WTC11 (cell line): ENCODE data around the gene CD40. TPM values are rescaled to one million over a fixed set of nuclear protein-coding genes. Genes with fewer than 3 reads are reported as not detected.
A peak's percentile ranks its signal among the peaks of the same experiment; 100 is the strongest.

ENCODE experiments used
- ATAC-seq: fragments of 200-7000 bp; cut with Tn5 transposase; 2 replicates; pipeline ENCODE4 v1.10.0; 2021; ENCODE audit warnings: mild to moderate bottlenecking, moderate library complexity
- CTCF ChIA-PET: fragments of 300-600 bp; sonication (Branson Sonifier 250); formaldehyde crosslinking; loops from one replicate; lab custom pipeline; 2021; ENCODE audit warnings: antibody characterized with exemption; lab: Charles Lee
- POLR2A ChIA-PET: fragments of 350-600 bp; sonication (Branson Sonifier 250); formaldehyde crosslinking; loops from one replicate; lab custom pipeline; 2021; ENCODE audit warnings: antibody characterized with exemption; lab: Charles Lee
- DNase-seq: peaks from one replicate; pipeline ENCODE4 v3.0.0; 2021; ENCODE audit warnings: low spot score
- H3K27ac Mint-ChIP-seq: 2 replicates; pipeline ENCODE4 v1.8.0; 2021; ENCODE audit warnings: mixed read lengths
- H3K27me3 Mint-ChIP-seq: 2 replicates; pipeline ENCODE4 v1.8.0; 2021; ENCODE audit warnings: low read depth, mild to moderate bottlenecking, moderate library complexity, mixed read lengths
- H3K36me3 Mint-ChIP-seq: 2 replicates; pipeline ENCODE4 v1.8.0; 2021; ENCODE audit warnings: mixed read lengths
- H3K4me1 Mint-ChIP-seq: 2 replicates; pipeline ENCODE4 v1.8.0; 2022; ENCODE audit warnings: mixed read lengths
- H3K4me3 Mint-ChIP-seq: 2 replicates; pipeline ENCODE4 v1.8.0; 2021; ENCODE audit warnings: mild to moderate bottlenecking, moderate library complexity, mixed read lengths
- H3K9me3 Mint-ChIP-seq: 2 replicates; pipeline ENCODE4 v1.8.0; 2021; ENCODE audit warnings: mixed read lengths
- CBFB ChIP-seq: sonication (generic); formaldehyde crosslinking; IDR thresholded peaks from 2 replicates; pipeline ENCODE4 v1.8.1; 2022; ENCODE audit warnings: mild to moderate bottlenecking, low read depth, missing genetic modification reagents
- CREM ChIP-seq: sonication (generic); formaldehyde crosslinking; IDR thresholded peaks from 2 replicates; pipeline ENCODE4 v1.8.1; 2022; ENCODE audit warnings: mild to moderate bottlenecking, missing genetic modification reagents, moderate library complexity
- ELF4 ChIP-seq: sonication (generic); formaldehyde crosslinking; IDR thresholded peaks from 2 replicates; pipeline ENCODE4 v1.8.1; 2022; ENCODE audit warnings: low read depth, mild to moderate bottlenecking, moderate library complexity, missing genetic modification reagents
- ESRRA ChIP-seq: sonication (generic); formaldehyde crosslinking; IDR thresholded peaks from 2 replicates; pipeline ENCODE4 v1.8.1; 2022; ENCODE audit warnings: mild to moderate bottlenecking, missing genetic modification reagents, borderline replicate concordance
- FOXK1 ChIP-seq: sonication (generic); formaldehyde crosslinking; IDR thresholded peaks from 2 replicates; pipeline ENCODE4 v1.8.0; 2022; ENCODE audit warnings: mild to moderate bottlenecking, moderate library complexity, missing genetic modification reagents
- FOXP1 ChIP-seq: sonication (generic); formaldehyde crosslinking; IDR thresholded peaks from 2 replicates; pipeline ENCODE4 v1.8.0; 2022; ENCODE audit warnings: missing genetic modification reagents, mild to moderate bottlenecking, moderate library complexity, borderline replicate concordance
- GRHL2 ChIP-seq: fragments of 250-450 bp; sonication (Bioruptor Pico); IDR thresholded peaks from 2 replicates; pipeline ENCODE4 v1.8.0; 2022; ENCODE audit warnings: mild to moderate bottlenecking, moderate library complexity; ENCODE audit not compliant: insufficient replicate concordance, severe bottlenecking
- GTF2I ChIP-seq: fragments of 250-450 bp; sonication (Bioruptor Pico); conservative IDR thresholded peaks from 2 replicates; pipeline ENCODE4 v1.4.0; 2021; ENCODE audit warnings: mild to moderate bottlenecking
- JAZF1 ChIP-seq: fragments of 250-450 bp; sonication (Bioruptor Pico); IDR thresholded peaks from 2 replicates; pipeline ENCODE4 v1.9.0; 2021; ENCODE audit warnings: moderate library complexity, mild to moderate bottlenecking, inconsistent platforms
- JUN ChIP-seq: sonication (generic); formaldehyde crosslinking; IDR thresholded peaks from 2 replicates; pipeline ENCODE4 v1.8.0; 2023; ENCODE audit warnings: mild to moderate bottlenecking, missing genetic modification reagents
- NFATC4 ChIP-seq: fragments of 250-450 bp; sonication (Bioruptor Pico); IDR thresholded peaks from 2 replicates; pipeline ENCODE4 v1.9.0; 2021; ENCODE audit warnings: mild to moderate bottlenecking
- NR3C1 ChIP-seq: sonication (generic); formaldehyde crosslinking; conservative IDR thresholded peaks from 2 replicates; pipeline ENCODE4 v1.8.1; 2023; ENCODE audit warnings: low read depth, mild to moderate bottlenecking, missing genetic modification reagents
- PRRX2 ChIP-seq: fragments of 250-450 bp; sonication (Bioruptor Pico); IDR thresholded peaks from 2 replicates; pipeline ENCODE4 v1.8.0; 2021; ENCODE audit warnings: mild to moderate bottlenecking
- RELA ChIP-seq: sonication (generic); formaldehyde crosslinking; IDR thresholded peaks from 2 replicates; pipeline ENCODE4 v1.8.1; 2022; ENCODE audit warnings: missing genetic modification reagents, mild to moderate bottlenecking, borderline replicate concordance
- RORB ChIP-seq: fragments of 250-450 bp; sonication (Bioruptor Pico); IDR thresholded peaks from 2 replicates; pipeline ENCODE4 v1.9.0; 2021; ENCODE audit warnings: mild to moderate bottlenecking
- SOX15 ChIP-seq: fragments of 250-450 bp; sonication (Bioruptor Pico); IDR thresholded peaks from 2 replicates; pipeline ENCODE4 v1.9.0; 2021; ENCODE audit warnings: mild to moderate bottlenecking
- TEAD4 ChIP-seq: sonication (generic); formaldehyde crosslinking; IDR thresholded peaks from 2 replicates; pipeline ENCODE4 v1.8.0; 2022; ENCODE audit warnings: mild to moderate bottlenecking, missing genetic modification reagents
- ZNF138 ChIP-seq: sonication (generic); formaldehyde crosslinking; conservative IDR thresholded peaks from 2 replicates; pipeline ENCODE4 v1.8.1; 2022; ENCODE audit warnings: mild to moderate bottlenecking, moderate library complexity, missing genetic modification reagents
- ZNF232 ChIP-seq: sonication (generic); formaldehyde crosslinking; IDR thresholded peaks from 2 replicates; pipeline ENCODE4 v1.8.0; 2022; ENCODE audit warnings: mild to moderate bottlenecking, missing genetic modification reagents
- ZNF416 ChIP-seq: fragments of 250-450 bp; sonication (Bioruptor Pico); IDR thresholded peaks from 2 replicates; pipeline ENCODE4 v1.9.0; 2021; ENCODE audit warnings: mild to moderate bottlenecking, inconsistent platforms
- ZNF671 ChIP-seq: fragments of 250-450 bp; sonication (Bioruptor Pico); IDR thresholded peaks from 2 replicates; pipeline ENCODE4 v1.8.0; 2021; ENCODE audit warnings: mild to moderate bottlenecking
- total RNA-seq: library from RNA; stranded (reverse); gene quantifications from 3 replicates; pipeline ENCODE4 v1.2.3, GENCODE V29; 2021
- TF ChIP-seq, protein P1 (sequence below): sonication (generic); formaldehyde crosslinking; IDR thresholded peaks from 2 replicates; pipeline ENCODE4 v1.8.1; 2023; ENCODE audit warnings: mild to moderate bottlenecking, missing genetic modification reagents, moderate library complexity
- TF ChIP-seq, protein P2 (sequence below): sonication (generic); formaldehyde crosslinking; IDR thresholded peaks from 2 replicates; pipeline ENCODE4 v1.8.1; 2022; ENCODE audit warnings: missing genetic modification reagents, borderline replicate concordance
- TF ChIP-seq, protein P3 (sequence below): fragments of 250-450 bp; sonication (Bioruptor Pico); IDR thresholded peaks from 2 replicates; pipeline ENCODE4 v1.9.0; 2021; ENCODE audit warnings: moderate library complexity, mild to moderate bottlenecking, inconsistent platforms, borderline replicate concordance

The CD40 gene
- total RNA-seq, 1 experiment from 2014 or later, result 14.8 TPM

- Mint-ChIP-seq H3K36me3 (no peaks in the 10 kb centered on the region), H3K4me3 (no peak overlapping the region), H3K27me3 (peaks cover 22% of the 10 kb centered on the region), H3K27ac (no peak overlapping the region), H3K4me1 (no peaks in the 10 kb centered on the region), H3K9me3 (no peaks in the 10 kb centered on the region)
- ChIA-PET POLR2A (no interaction called here), CTCF (interaction anchor here (0.9 to 2.4 kb wide), 4 partner anchors 8 to 108 kb away, joined by 3 to 11 read pairs (median 4); no protein-coding TSS in a partner anchor)
- DNase-seq, result no peak
- ATAC-seq, result no peak
- TF ChIP-seq ZNF232, result no peak
- no peak for TF ChIP-seq RORB (CRISPR knock-in tag)
- TF ChIP-seq GTF2I, result peak; percentile 88
These were observed 49.0 kb downstream of the CD40 start for GRCh38 chr20:46167080-46167479.

- POLR2A ChIA-PET, result no interaction called here
- CTCF ChIA-PET, result interaction anchor here (1.1 kb wide), 1 partner anchor 40 kb away, joined by 5 read pairs; no protein-coding TSS in a partner anchor
- no peak for ATAC-seq
- TF ChIP-seq GTF2I (no peak), SOX15 (CRISPR knock-in tag) (no peak), GRHL2 (no peak), RELA (no peak), FOXK1 (CRISPR knock-in tag) (no peak), NFATC4 (CRISPR knock-in tag) (no peak), NR3C1 (no peak), ELF4 (CRISPR knock-in tag) (no peak), ZNF416 (CRISPR knock-in tag) (no peak), JUN (CRISPR knock-in tag) (no peak), CBFB (CRISPR knock-in tag) (no peak)
- Mint-ChIP-seq H3K27me3 (peaks cover 35% of the 10 kb centered on the region), H3K36me3 (no peaks in the 10 kb centered on the region), H3K9me3 (no peaks in the 10 kb centered on the region), H3K4me3 (no peak overlapping the region), H3K27ac (no peak overlapping the region), H3K4me1 (no peaks in the 10 kb centered on the region)
- DNase-seq, result no peak
These were observed 50.3 kb downstream of the CD40 start for GRCh38 chr20:46168438-46168837.

- H3K27ac Mint-ChIP-seq, result no peak overlapping the region
- no peak for ATAC-seq
- TF ChIP-seq JUN (CRISPR knock-in tag) (no peak), TEAD4 (CRISPR knock-in tag) (no peak), ESRRA (CRISPR knock-in tag) (no peak), ZNF671 (CRISPR knock-in tag) (no peak), CREM (CRISPR knock-in tag) (no peak), JAZF1 (no peak), FOXP1 (no peak), ELF4 (CRISPR knock-in tag) (no peak), ZNF138 (CRISPR knock-in tag) (no peak), PRRX2 (CRISPR knock-in tag) (no peak), NFATC4 (CRISPR knock-in tag) (no peak)
- TF ChIP-seq, protein P1, sequence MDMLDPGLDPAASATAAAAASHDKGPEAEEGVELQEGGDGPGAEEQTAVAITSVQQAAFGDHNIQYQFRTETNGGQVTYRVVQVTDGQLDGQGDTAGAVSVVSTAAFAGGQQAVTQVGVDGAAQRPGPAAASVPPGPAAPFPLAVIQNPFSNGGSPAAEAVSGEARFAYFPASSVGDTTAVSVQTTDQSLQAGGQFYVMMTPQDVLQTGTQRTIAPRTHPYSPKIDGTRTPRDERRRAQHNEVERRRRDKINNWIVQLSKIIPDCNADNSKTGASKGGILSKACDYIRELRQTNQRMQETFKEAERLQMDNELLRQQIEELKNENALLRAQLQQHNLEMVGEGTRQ (CRISPR knock-in tag), result no peak
- TF ChIP-seq, protein P2, sequence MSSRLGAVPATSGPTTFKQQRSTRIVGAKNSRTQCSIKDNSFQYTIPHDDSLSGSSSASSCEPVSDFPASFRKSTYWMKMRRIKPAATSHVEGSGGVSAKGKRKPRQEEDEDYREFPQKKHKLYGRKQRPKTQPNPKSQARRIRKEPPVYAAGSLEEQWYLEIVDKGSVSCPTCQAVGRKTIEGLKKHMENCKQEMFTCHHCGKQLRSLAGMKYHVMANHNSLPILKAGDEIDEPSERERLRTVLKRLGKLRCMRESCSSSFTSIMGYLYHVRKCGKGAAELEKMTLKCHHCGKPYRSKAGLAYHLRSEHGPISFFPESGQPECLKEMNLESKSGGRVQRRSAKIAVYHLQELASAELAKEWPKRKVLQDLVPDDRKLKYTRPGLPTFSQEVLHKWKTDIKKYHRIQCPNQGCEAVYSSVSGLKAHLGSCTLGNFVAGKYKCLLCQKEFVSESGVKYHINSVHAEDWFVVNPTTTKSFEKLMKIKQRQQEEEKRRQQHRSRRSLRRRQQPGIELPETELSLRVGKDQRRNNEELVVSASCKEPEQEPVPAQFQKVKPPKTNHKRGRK (CRISPR knock-in tag), result no peak
- TF ChIP-seq, protein P3, sequence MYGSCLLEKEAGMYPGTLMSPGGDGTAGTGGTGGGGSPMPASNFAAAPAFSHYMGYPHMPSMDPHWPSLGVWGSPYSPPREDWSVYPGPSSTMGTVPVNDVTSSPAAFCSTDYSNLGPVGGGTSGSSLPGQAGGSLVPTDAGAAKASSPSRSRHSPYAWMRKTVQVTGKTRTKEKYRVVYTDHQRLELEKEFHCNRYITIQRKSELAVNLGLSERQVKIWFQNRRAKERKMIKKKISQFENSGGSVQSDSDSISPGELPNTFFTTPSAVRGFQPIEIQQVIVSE, result no peak
- TF ChIP-seq, all 79 proteins: peak for 0
- Mint-ChIP-seq H3K4me1 (no peaks in the 10 kb centered on the region), H3K36me3 (no peaks in the 10 kb centered on the region), H3K4me3 (no peak overlapping the region), H3K27me3 (peaks cover 43% of the 10 kb centered on the region), H3K9me3 (no peaks in the 10 kb centered on the region)
- ChIA-PET CTCF (interaction anchor here (1.4 kb wide), 1 partner anchor 33 kb away, joined by 3 read pairs; no protein-coding TSS in a partner anchor), POLR2A (no interaction called here)
- DNase-seq, result no peak
These were observed 51.4 kb downstream of the CD40 start for GRCh38 chr20:46169245-46170171.
